Measurements from ENCODE around the gene MAD2L1BP. TPM values are rescaled to one million over a fixed set of nuclear protein-coding genes. Genes with fewer than 3 reads are reported as not detected.
"Not testable (repeated sequence)": the region's sequence is repeated elsewhere in the genome, so short reads cannot be mapped to it uniquely, and the experiment has no call there.

Gene MAD2L1BP
- total RNA-seq, 1 experiment from 2014 or later, result 23.0 TPM

DNA sequence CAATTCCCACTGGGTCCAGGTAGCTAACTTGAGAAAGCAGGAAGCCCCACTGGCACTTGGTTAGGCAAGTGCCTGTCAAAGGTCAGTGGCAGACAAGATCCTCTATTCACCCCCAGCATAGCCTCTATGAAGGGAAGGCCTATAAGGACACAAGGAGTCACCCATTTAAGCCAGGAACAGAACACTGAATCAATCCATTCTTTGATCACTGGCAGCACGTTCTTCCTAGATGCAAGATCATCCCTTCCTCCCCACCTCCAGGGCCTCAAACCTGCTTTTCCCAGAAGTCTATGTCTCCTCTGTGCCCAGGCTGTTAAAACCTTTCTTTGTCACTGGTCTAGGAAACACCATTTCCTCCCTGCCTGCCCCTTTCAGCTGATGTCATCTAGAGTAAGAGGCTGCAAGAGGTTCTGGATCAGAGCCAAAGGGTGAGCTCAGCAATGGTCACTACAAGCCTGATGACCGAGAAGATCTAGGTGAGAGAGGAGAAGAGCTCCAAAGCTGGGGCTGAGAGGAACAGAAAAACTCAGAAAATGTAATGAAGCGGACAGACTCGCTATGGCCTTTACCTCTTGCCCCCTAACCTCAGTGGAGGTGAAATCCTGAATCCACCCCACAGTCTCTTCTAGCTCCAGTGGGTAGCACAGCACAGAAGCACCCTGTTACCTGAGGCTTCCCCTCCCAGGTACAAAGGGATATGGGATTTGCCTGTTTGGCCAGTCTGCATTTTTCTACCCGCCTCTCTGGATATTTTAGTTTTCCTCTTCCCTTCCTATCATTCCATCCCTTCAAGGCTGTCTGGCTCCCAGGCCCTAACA is 8.4 kb upstream of the MAD2L1BP start:
- peak; percentile 98 for DNase-seq (ENCODE audit: low spot score)

- peak; percentile 64 for DNase-seq (ENCODE audit: low spot score)
These were observed 7.1 kb upstream of the MAD2L1BP start for GRCh38 chr6:43628393-43629103.

- DNase-seq (ENCODE audit: low spot score), result peak; percentile 98
These were observed 6.5 kb upstream of the MAD2L1BP start, which contains the start of gene GTPBP2 for GRCh38 chr6:43629104-43629504. GTPBP2 (minus strand) TSS chr6:43629264; CDS start chr6:43629162, 102 bp downstream.

GRCh38 chr6:43629505-43630300 is 5.9 kb upstream of the MAD2L1BP start:
- DNase-seq (ENCODE audit: low spot score), result peak; percentile 98

DNA sequence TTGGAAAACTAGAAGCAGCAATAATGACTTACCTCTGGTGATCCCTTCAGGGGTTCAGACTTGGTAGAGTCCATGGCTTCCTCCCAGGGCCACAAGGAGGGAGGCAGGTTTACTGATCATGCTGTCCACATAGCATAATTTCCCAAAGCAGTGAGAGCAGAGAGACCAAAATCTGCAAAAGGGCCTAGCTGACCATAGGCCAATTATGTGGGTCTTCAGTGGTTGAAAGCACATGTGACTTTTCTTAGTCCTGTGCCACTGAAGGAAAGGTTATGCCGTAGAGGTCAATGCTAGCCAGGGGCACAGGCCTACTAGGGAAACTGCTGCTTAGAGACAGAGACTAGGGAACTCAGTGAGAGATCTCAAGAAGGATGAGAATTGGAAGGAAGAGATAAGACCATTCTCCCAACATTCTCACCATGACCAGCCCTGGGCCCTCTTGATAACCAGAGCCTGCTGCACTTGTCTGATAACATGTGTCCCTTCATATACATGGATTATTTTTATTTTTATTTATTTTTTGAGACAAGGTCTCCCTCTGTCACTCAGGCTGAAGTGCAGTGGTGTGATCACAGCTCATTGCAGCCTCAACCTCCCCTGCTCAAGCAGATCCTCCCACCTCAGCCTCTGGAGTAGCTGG is 4.5 kb upstream of the MAD2L1BP start:
- DNase-seq (ENCODE audit: low spot score), result no peak

DNA sequence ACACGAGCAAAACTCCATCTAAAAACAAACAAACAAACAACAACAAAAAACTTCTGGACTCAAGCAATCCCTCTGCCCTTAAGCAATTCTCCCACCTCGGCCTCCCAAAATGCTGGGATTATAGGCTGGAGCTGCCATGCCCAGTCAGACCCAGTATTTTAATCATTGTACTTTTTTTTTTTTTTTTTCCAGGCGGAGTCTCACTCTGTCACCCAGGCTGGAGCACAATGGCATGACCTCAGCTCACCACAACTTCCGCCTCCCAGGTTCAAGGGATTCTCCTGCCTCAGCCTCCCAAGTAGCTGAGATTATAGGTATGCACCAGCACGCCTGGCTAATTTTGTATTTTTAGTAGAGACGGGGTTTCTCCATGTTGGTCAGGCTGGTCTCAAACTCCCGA is 2.6 kb upstream of the MAD2L1BP start:
- DNase-seq (ENCODE audit: low spot score), result not testable (repeated sequence)

- no peak for DNase-seq (ENCODE audit: low spot score)
These were observed 837 bp upstream of the MAD2L1BP start for GRCh38 chr6:43634702-43635303.

GRCh38 chr6:43636308-43636659 is 644 bp downstream of the MAD2L1BP start:
- DNase-seq (ENCODE audit: low spot score), result no peak

- DNase-seq (ENCODE audit: low spot score), result no peak
These were observed 4.6 kb downstream of the MAD2L1BP start for GRCh38 chr6:43639984-43640800.

DNA sequence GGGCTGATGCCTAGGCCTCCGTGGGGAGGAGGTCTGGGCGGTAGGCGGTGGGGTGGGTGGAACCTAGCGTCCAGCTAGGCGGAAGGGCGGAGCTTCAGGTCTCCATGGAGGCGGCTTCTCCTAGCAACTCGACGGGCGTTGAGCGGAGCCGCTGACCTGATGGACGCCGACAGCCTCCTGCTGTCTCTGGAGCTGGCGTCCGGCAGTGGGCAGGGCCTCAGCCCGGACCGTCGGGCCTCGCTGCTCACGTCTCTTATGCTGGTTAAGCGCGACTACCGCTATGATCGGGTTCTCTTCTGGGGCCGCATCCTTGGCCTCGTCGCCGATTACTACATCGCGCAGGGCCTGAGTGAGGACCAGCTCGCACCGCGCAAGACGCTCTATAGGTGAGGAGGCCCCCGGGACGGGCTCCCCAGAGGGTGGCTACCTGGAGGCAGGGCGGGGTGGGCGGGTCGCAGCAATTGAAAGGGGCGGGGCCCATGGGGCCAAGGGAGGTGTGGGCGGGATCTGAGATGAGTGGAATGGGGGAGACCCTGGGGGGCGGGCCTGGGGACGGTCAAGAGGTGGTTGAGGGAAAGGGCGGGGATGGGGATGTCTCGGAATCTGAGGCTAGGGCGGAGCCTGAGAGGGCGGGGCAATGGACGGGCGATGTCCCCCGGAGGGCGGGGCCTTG is 9.4 kb downstream of the MAD2L1BP start, which contains the start of gene RSPH9:
Gene RSPH9, plus strand, starts transcription at position 97 of the 673 bp plus-strand sequence. Its CDS starts 63 bp downstream, at position 160.
- DNase-seq (ENCODE audit: low spot score), result no peak

GRCh38 chr6:43645613-43645964 is 9.9 kb downstream of the MAD2L1BP start:
- no peak for DNase-seq (ENCODE audit: low spot score)

GRCh38 chr6:43647613-43648012 is 12.0 kb downstream of the MAD2L1BP start:
- DNase-seq (ENCODE audit: low spot score), result no peak

DNA sequence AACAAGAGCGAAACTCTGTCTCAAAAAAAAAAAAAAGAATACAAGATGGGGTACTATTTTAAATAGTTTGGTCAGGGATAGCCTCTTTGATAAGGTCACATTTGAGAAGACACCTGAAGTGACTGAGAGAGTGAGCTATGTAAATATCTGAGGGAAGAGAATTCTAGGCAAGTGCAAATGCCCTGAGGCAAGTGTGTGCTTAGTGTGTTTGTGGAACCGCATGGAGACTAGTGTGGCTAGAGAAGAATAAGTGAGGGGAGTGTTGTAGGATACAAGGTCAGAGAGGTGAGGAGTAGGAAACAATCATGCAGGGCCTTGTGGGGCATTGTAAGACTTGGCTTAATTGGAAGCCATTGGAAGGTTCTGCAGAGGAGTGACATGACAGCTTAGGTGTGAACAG is 12.6 kb downstream of the MAD2L1BP start:
- no peak for DNase-seq (ENCODE audit: low spot score)

DNA sequence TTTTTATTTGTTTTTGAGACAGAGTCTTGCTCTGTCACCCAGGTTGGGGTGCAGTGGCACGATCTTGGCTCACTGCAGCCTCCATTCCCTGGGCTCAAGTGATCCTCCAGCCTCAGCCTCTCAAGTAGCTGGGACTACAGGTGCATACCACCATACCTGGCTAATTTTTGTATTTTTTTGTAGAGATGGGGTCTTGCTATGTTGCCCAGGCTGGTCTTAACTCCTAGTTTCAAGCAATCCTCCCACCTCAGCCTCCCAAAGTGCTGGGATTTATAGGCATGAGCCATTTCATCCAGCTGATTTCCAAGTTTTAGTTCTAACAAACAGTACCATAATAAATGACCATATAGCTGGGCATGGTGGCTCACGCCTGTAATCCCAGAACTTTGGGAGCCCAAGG is 17.2 kb downstream of the MAD2L1BP start:
- DNase-seq (ENCODE audit: low spot score), result not testable (repeated sequence)

DNA sequence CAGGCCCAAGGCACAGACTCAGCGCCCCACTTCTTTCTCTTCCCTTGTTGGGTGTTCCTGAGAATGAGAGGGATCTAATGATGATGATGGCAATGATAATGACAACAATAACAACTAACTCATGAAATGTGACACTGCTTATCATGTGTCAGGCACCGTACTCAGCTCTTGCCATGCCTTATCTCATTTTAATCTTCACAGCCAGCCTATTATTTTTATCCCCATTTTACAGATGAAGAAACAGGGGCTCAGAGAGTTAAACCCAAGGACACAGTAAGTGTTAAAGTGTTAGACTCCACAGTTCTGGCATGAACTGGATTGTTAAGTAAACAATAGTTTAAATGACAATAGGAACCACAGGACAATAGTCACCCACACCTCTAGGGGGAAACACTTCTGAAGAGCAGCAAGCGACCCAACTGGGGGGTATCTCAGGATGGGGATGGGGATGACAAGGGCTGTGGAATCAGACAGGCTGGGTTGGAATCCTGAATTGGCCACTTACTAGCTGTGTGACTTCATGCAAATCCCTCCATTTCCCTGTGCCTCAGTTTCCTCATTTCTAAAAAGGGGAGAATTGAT is 21.7 kb downstream of the MAD2L1BP start:
- DNase-seq (ENCODE audit: low spot score), result no peak

DNA sequence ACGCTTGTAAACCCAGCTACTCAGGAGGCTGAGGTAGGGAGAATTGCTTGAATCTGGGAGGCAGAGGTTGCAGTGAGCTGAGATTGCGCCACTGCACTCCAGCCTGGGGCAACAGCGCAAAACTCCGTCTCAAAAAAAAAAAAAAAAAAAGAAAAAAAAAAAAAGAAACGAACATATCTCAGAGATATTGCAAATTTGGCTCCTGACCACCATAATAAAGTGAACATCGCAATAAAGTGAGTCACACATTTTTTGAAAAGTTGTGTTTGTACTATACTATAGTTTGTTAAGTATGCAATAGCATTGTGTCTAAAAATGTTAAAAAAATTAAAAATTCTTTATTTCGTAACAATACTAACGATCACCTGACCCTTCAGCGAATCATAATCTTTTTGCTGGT is 22.5 kb downstream of the MAD2L1BP start:
- DNase-seq (ENCODE audit: low spot score), result no peak

- DNase-seq (ENCODE audit: low spot score), result not testable (repeated sequence)
These were observed 27.3 kb downstream of the MAD2L1BP start for GRCh38 chr6:43662948-43663347.

DNA sequence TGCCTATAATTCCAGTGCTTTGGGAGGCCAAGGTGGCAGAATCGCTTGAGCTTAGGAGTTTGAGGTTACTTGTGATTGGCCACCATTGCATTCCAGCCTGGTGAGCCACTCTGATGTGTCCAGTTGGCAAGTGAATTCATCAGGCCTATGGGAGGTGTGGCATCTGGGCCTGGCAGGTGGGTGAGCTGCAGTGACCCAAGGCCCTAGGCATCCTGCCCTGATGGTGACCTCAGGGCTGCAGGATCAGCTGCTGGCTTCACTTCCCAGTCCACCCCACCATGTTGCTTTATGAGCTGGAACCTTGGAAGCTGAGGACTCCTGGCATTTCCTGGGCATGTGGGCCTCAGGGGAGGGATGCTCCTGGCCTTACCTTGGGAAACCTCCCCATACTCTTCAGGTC is 29.7 kb downstream of the MAD2L1BP start:
- peak; percentile 59 for DNase-seq (ENCODE audit: low spot score)

DNA sequence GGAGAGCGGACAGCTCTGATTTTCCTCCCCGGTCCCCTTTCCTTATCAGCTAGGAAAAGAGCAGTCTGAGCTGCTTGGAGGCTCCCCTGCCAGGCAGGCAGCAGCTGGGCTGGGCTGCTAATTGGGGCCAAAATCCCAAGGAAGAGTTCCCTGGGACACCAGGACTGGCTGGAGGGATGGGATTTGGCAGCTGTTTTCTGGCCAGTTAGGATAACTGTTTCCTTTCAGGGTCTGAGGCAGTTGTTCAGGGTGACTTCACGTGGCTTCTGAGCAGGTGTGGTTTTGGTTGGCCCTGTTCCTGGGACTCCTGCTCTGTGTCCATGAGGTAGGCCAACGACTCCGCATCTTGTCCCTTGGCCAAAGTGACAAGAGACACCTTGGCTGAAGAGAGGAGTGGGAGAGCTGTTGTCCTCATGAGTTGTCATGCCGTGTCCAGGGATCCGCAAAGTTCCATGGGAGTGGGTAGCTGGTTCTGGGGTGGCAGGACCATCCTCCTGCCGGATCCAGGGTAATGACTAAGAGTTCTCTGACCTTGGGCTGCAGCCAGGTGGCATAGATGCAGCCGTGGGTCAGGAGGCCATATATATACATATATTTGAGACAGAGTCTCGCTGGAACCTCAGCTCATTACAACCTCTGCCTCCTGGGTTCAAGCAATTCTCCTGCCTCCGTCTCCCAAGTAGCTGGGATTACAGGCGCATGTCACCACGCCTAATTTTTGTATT is 30.7 kb downstream of the MAD2L1BP start:
- no peak for DNase-seq (ENCODE audit: low spot score)
